Mucosa of gallbladder (tissue), 1 donor: ENCODE data around the gene C15orf62. TPM values are rescaled to one million over a fixed set of nuclear protein-coding genes. Genes with fewer than 3 reads are reported as not detected.

Experiments
- DNase-seq: peaks from one replicate; pipeline ENCODE4 v3.0.0-alpha.2; 2020; ENCODE audit warnings: low spot score
- total RNA-seq: library from RNA; stranded (reverse); gene quantifications from one replicate; pipeline ENCODE4 v1.2.1, GENCODE V29; 2021
- donor health status: DM: no; HTN: no; CAD: no.

C15orf62 gene
- total RNA-seq, 1 donor from 2014 or later: 1.4 TPM

- DNase-seq: no peak
Measured at GRCh38 chr15:40815042-40815698, 45.4 kb downstream of the C15orf62 start.

GRCh38 chr15:40819048-40819447, 49.3 kb downstream of the C15orf62 start:
- DNase-seq: no peak

DNA sequence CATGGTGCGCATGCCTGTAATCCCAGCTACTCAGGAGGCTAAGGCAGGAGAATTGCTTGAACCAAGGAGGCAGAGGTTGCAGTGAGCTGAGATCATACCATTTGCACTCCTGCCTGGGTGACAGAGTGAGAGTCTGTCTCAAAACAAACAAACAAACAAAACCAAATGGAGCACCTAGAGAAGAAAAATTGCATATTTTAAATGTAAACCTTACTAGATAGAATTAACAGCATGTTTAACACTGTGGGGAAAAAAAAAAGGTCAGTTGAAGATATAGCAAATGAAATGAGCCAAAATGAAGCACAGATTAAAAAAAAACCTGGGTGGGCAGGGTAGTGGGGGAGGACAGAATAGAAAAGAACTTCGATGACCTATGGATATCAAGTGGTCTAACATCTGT, 51.4 kb downstream of the C15orf62 start:
- no peak for DNase-seq

Other genes with a start within 250 kb of the C15orf62 start
- gene CCDC32, start 204.9 kb upstream of the C15orf62 start, total RNA-seq: 33.0 TPM
- gene RPUSD2, start 200.7 kb upstream of the C15orf62 start, total RNA-seq: 8.1 TPM
- gene KNL1, start 175.7 kb upstream of the C15orf62 start, total RNA-seq: 2.3 TPM
- gene RAD51, start 74.8 kb upstream of the C15orf62 start, total RNA-seq: 1.3 TPM
- gene RMDN3, start 14.7 kb upstream of the C15orf62 start, total RNA-seq: 41.1 TPM
- 33.1 TPM for gene GCHFR, start 5.9 kb upstream of the C15orf62 start, total RNA-seq
- 45.5 TPM for gene ZFYVE19, start 37.1 kb downstream of the C15orf62 start, total RNA-seq
- 41.2 TPM for gene DNAJC17, start 37.5 kb downstream of the C15orf62 start, total RNA-seq
- gene PPP1R14D, start 58.7 kb downstream of the C15orf62 start, total RNA-seq: 23.4 TPM
- gene SPINT1, start 74.1 kb downstream of the C15orf62 start, total RNA-seq: 232 TPM
- gene RHOV, start 104.3 kb downstream of the C15orf62 start, total RNA-seq: 0.63 TPM
- gene VPS18, start 124.5 kb downstream of the C15orf62 start, total RNA-seq: 42.2 TPM
- gene DLL4, start 159.4 kb downstream of the C15orf62 start, total RNA-seq: 7.2 TPM
- 2.8 TPM for gene CHAC1, start 183.5 kb downstream of the C15orf62 start, total RNA-seq